ENCODE results near the gene KRT26.
"Not testable (repeated sequence)": the region's sequence is repeated elsewhere in the genome, so short reads cannot be mapped to it uniquely, and the experiment has no call there.

KRT26 gene

DNA sequence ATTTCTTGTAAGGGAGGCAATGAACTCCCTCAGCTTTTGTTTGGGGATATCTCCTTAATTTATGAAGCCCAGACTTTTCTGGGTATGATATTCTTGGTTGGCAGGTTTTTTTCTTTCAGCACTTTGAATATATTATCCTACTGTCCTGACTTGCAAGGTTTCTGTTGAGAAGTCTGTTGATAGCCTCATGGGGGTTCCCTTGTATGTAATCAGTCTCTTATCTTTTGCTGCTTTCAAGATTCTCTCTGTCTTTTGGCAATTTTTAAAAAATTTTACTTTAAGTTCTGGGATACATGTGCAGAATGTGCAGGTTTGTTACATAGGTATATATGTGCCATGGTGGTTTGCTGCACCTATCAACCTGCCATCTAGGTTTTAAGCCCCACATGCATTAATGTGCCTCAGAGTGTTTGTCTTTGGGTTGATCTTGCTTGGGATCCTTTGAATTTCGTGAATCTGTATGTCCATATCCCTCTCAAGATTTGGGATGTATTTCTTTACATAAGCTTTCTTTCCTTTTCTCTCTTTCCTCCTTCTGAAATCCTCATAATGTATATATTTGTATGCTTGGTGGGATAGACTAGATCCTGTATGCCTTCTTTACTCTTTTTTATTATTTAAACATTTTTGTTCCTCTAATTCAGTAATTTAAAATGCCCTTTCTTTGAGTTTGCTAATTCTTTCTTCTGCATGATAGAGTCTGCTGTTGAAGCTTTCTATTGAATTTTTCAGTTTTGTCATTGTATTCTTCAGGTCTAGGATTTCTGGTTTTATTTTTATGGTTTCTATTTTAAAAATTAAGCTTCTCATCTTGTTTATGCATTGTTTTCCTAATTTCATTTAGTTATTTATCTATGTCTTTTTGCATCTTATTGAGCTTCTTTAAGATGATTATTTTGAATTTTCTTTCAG, 11.6 kb downstream of the KRT26 start:
- H3K4me3 ChIP-seq (ENCODE audit: low read depth in 1 of 2, low read length in 2 of 2), result no peak overlapping the region
- H3K27ac ChIP-seq (ENCODE audit: low read depth, low read length), result no peak overlapping the region
- no peaks in the 10 kb centered on the region for H3K36me3 ChIP-seq (ENCODE audit: insufficient read depth, low read length)
- peaks cover 4% of the 10 kb centered on the region for H3K9me3 ChIP-seq (ENCODE audit: low read length)
- H3K27me3 ChIP-seq (ENCODE audit: control insufficient read depth in 1 of 2, insufficient read depth in 2 of 2, low read length in 2 of 2), result no peaks in the 10 kb centered on the region
- no peaks in the 10 kb centered on the region for H3K4me1 ChIP-seq (ENCODE audit: insufficient read depth, low read length)
- H3K9ac ChIP-seq (ENCODE audit: low read length), result no peak overlapping the region

DNA sequence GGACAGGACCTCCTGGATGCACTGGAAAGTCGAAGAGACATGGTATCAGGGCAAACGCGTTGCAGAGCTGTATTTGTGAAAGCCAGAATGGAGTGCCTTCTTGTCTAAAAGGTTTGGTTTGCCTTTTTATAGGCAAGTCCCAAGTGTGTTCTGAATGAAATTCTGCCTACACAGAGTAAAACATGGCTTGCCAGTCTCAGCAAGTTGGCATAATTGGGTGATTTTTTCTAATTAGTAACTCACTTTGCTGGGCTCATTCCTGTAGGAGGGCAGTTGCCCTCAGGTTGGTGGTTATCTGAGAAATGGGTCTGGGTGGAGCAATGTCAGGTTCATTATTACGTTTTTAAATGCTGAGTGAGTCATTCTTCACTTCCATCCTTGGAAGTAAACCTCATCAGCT, 16.8 kb downstream of the KRT26 start, which contains the start of gene KRT25:
TSS of gene KRT25 (minus strand) at position 101 of the 400 bp plus-strand sequence. CDS start at position 41, 60 bp downstream.
- Histone ChIP-seq H3K27me3 (ENCODE audit: control insufficient read depth in 1 of 2, insufficient read depth in 2 of 2, low read length in 2 of 2) (no peaks in the 10 kb centered on the region), H3K9ac (ENCODE audit: low read length) (no peak within 1 kb of the TSS), H3K4me1 (ENCODE audit: insufficient read depth, low read length) (no peaks in the 10 kb centered on the region), H3K36me3 (ENCODE audit: insufficient read depth, low read length) (no peaks in the 10 kb centered on the region), H3K9me3 (ENCODE audit: low read length) (peaks cover 4% of the 10 kb centered on the region), H3K4me3 (ENCODE audit: low read depth in 1 of 2, low read length in 2 of 2) (no peak within 1 kb of the TSS), H3K27ac (ENCODE audit: low read depth, low read length) (no peak within 1 kb of the TSS)

DNA sequence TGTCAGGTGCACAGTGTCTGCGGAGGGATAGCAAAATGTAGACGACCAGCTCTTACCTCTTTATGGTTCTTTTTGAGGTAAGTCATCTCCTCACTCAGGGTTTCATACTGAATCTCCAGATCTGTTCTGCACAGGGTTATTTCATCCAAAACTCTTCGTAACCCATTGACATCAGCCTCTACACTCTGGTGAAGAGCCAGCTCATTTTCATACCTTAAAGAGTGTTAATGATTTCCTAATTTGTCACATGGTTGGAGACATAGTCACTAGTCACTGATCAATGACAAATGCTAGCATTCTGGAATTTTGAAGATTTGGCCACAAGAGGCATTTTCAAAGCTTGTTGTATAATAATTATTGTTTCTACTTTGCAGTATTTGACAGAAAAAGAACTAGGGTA, 18.2 kb downstream of the KRT26 start:
- Histone ChIP-seq H3K4me1 (ENCODE audit: insufficient read depth, low read length) (no peaks in the 10 kb centered on the region), H3K4me3 (ENCODE audit: low read depth in 1 of 2, low read length in 2 of 2) (no peak overlapping the region), H3K36me3 (ENCODE audit: insufficient read depth, low read length) (no peaks in the 10 kb centered on the region), H3K27ac (ENCODE audit: low read depth, low read length) (no peak overlapping the region), H3K9ac (ENCODE audit: low read length) (no peak overlapping the region), H3K27me3 (ENCODE audit: control insufficient read depth in 1 of 2, insufficient read depth in 2 of 2, low read length in 2 of 2) (no peaks in the 10 kb centered on the region), H3K9me3 (ENCODE audit: low read length) (no peaks in the 10 kb centered on the region)

DNA sequence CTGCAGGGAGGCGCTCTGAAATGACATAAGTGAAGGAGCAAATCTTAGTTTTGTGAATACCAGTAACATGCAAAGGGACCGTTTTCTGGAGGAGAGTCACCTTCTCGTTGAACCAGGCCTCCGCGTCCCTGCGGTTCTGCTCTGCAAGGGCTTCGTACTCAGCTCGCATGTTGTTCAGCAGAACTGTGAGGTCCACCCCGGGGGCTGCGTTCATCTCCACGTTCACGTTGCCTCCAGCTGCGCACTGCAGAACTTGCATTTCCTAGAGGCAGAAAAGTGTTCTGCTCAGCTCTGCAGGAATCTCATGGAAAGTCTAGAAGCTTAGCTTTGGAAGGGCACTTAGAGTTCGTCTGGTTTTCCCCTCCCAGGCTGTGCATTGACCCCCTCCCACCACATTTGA, 20.9 kb downstream of the KRT26 start:
- no peaks in the 10 kb centered on the region for H3K27me3 ChIP-seq (ENCODE audit: control insufficient read depth in 1 of 2, insufficient read depth in 2 of 2, low read length in 2 of 2)

DNA sequence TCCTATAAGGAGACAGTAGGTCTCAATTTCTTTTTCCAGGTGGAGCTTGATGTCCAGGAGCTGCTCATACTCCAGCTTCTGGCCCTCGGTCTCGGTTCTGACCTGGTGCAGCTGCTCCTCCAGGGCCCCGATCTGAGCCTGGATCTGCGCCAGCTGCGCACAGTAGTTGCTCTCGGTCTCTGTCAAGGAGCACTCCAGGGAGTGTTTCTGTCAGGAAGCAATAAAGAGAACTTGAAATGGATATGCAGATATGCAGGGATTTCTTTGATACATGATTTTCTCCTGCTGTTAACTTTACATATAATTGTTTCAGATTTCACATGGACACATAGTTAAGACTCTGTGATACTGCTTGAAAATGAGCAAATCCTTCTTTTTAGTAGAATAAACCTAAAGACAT, 21.6 kb downstream of the KRT26 start:
- H3K27me3 ChIP-seq (ENCODE audit: control insufficient read depth in 1 of 2, insufficient read depth in 2 of 2, low read length in 2 of 2), result no peaks in the 10 kb centered on the region
- H3K36me3 ChIP-seq (ENCODE audit: insufficient read depth, low read length), result no peaks in the 10 kb centered on the region
- H3K4me3 ChIP-seq (ENCODE audit: low read depth in 1 of 2, low read length in 2 of 2), result no peak overlapping the region
- H3K9me3 ChIP-seq (ENCODE audit: low read length), result no peaks in the 10 kb centered on the region
- no peaks in the 10 kb centered on the region for H3K4me1 ChIP-seq (ENCODE audit: insufficient read depth, low read length)
- no peak overlapping the region for H3K27ac ChIP-seq (ENCODE audit: low read depth, low read length)
- no peak overlapping the region for H3K9ac ChIP-seq (ENCODE audit: low read length)

More for the DNA sequence above, 20.9 kb downstream of the KRT26 start:
- Histone ChIP-seq H3K9me3 (ENCODE audit: low read length) (no peaks in the 10 kb centered on the region), H3K4me1 (ENCODE audit: insufficient read depth, low read length) (no peaks in the 10 kb centered on the region), H3K9ac (ENCODE audit: low read length) (no peak overlapping the region), H3K36me3 (ENCODE audit: insufficient read depth, low read length) (no peaks in the 10 kb centered on the region), H3K4me3 (ENCODE audit: low read depth in 1 of 2, low read length in 2 of 2) (no peak overlapping the region), H3K27ac (ENCODE audit: low read depth, low read length) (no peak overlapping the region)

DNA sequence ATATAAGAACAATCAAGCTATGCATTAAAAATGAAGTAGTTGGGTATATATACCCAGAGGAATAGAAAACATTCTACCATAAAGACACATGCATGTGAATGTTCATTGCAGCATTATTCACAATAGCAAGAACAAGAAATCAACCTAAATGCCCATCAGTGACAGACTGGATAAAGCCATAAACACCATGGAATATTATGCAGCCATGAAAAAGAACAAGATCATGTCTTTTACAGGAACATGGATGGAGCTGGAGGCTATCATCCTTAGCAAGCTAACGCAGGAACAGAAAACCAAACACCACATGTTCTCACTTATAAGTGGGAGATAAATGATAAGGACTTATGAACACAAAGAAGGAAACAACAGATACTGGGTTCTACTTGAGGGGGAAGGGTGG, 23.3 kb downstream of the KRT26 start:
- not testable (repeated sequence) for H3K27me3 ChIP-seq (ENCODE audit: control insufficient read depth in 1 of 2, insufficient read depth in 2 of 2, low read length in 2 of 2); H3K4me1 ChIP-seq (ENCODE audit: insufficient read depth, low read length); H3K4me3 ChIP-seq (ENCODE audit: low read depth in 1 of 2, low read length in 2 of 2); H3K9ac ChIP-seq (ENCODE audit: low read length); H3K9me3 ChIP-seq (ENCODE audit: low read length); H3K27ac ChIP-seq (ENCODE audit: low read depth, low read length); H3K36me3 ChIP-seq (ENCODE audit: insufficient read depth, low read length)

DNA sequence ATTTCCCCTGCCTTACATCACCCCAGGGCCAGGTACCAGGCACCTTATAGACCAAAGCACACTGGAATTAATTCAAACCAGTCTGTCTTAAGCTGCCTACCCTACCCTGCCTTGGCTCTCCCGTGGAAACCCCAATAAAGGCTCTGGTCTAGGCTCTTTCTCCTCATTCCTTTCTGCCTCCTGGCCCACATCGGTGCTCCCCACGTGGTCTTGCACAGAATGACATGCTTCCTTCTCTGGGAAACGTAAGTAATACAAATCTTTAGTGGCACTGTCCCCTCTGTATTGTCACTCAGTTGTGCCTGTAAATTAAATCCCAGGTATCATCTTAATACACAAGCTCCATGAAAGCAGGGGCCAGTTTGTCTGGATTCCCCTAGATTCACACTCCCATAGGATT, 33.4 kb downstream of the KRT26 start:
- no peaks in the 10 kb centered on the region for H3K4me1 ChIP-seq (ENCODE audit: insufficient read depth, low read length)
- H3K36me3 ChIP-seq (ENCODE audit: insufficient read depth, low read length), result no peaks in the 10 kb centered on the region
- no peak overlapping the region for H3K4me3 ChIP-seq (ENCODE audit: low read depth in 1 of 2, low read length in 2 of 2)
- no peak overlapping the region for H3K27ac ChIP-seq (ENCODE audit: low read depth, low read length)
- no peak overlapping the region for H3K9ac ChIP-seq (ENCODE audit: low read length)
- no peaks in the 10 kb centered on the region for H3K27me3 ChIP-seq (ENCODE audit: control insufficient read depth in 1 of 2, insufficient read depth in 2 of 2, low read length in 2 of 2)
- no peaks in the 10 kb centered on the region for H3K9me3 ChIP-seq (ENCODE audit: low read length)

DNA sequence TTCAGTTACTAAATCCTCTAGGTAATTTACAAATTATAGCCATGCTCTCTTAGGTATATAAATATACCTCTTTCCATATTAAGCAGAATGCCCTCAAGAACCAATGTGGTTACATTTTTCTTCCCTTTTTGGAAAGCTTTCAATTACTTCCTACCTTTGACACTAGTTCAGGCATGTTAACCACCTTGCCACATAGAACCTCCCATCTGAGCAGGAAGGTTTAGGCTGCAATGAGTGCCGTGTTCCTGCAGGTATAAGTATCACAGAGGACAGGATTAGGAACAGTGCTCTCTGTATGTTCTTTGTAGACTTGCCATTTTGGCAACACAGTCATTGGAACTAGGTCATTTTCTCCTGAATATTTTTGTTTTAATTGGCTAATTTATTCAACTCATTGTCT, 37.0 kb downstream of the KRT26 start:
- Histone ChIP-seq H3K27ac (ENCODE audit: low read depth, low read length) (no peak overlapping the region), H3K4me3 (ENCODE audit: low read depth in 1 of 2, low read length in 2 of 2) (no peak overlapping the region), H3K4me1 (ENCODE audit: insufficient read depth, low read length) (no peaks in the 10 kb centered on the region), H3K27me3 (ENCODE audit: control insufficient read depth in 1 of 2, insufficient read depth in 2 of 2, low read length in 2 of 2) (peaks cover 0 to 3% of the 10 kb centered on the region in 2 donors), H3K9me3 (ENCODE audit: low read length) (no peaks in the 10 kb centered on the region), H3K36me3 (ENCODE audit: insufficient read depth, low read length) (no peaks in the 10 kb centered on the region), H3K9ac (ENCODE audit: low read length) (no peak overlapping the region)

DNA sequence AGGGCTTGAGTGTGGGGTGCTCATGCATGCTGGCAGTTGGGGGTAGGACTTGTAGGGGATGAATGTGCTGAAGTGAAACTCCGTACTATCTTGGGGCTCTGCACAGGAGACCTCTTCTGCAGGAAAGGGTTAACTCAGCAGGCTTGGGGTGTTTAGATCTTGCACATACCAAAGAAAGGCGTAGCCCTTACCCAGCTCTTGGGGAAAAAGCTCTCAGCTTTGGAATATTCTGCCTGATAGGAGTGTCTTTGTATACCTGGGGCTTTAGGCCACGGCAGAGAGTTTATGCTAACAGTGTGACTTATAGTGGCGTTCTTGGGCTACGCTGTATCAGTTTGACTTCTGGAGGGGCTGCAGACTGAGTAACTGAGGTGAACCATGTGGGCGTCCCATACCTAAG, 38.0 kb downstream of the KRT26 start:
- Histone ChIP-seq H3K9ac (ENCODE audit: low read length) (no peak overlapping the region), H3K4me1 (ENCODE audit: insufficient read depth, low read length) (no peaks in the 10 kb centered on the region), H3K4me3 (ENCODE audit: low read depth in 1 of 2, low read length in 2 of 2) (no peak overlapping the region)

DNA sequence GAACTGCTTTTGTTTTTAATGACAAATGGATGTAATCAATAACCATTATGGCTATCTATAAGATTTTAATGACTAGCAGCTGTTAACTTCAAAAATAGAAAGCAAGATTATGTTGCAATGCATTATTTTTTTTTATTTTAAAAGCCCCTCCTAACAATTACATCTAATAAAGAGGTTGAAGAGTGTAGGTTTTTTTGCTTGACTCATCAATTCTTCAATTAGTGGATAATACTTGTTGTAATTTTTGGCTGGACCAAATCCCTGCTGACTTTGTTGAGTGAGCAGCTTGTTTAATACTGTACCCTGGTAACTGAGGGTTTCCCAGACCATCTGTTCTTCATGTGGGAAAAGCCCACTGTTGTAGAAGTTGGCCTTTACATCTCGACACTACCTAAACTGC, 41.0 kb downstream of the KRT26 start:
- Histone ChIP-seq H3K27ac (ENCODE audit: low read depth, low read length) (no peak overlapping the region), H3K9ac (ENCODE audit: low read length) (no peak overlapping the region), H3K27me3 (ENCODE audit: control insufficient read depth in 1 of 2, insufficient read depth in 2 of 2, low read length in 2 of 2) (peaks cover 0 to 3% of the 10 kb centered on the region in 2 donors), H3K36me3 (ENCODE audit: insufficient read depth, low read length) (no peaks in the 10 kb centered on the region), H3K9me3 (ENCODE audit: low read length) (no peaks in the 10 kb centered on the region), H3K4me3 (ENCODE audit: low read depth in 1 of 2, low read length in 2 of 2) (no peak overlapping the region), H3K4me1 (ENCODE audit: insufficient read depth, low read length) (no peaks in the 10 kb centered on the region)

More for the DNA sequence above, 38.0 kb downstream of the KRT26 start:
- H3K27ac ChIP-seq (ENCODE audit: low read depth, low read length), result no peak overlapping the region
- H3K27me3 ChIP-seq (ENCODE audit: control insufficient read depth in 1 of 2, insufficient read depth in 2 of 2, low read length in 2 of 2), result peaks cover 0 to 3% of the 10 kb centered on the region in 2 donors
- no peaks in the 10 kb centered on the region for H3K36me3 ChIP-seq (ENCODE audit: insufficient read depth, low read length)
- no peaks in the 10 kb centered on the region for H3K9me3 ChIP-seq (ENCODE audit: low read length)

DNA sequence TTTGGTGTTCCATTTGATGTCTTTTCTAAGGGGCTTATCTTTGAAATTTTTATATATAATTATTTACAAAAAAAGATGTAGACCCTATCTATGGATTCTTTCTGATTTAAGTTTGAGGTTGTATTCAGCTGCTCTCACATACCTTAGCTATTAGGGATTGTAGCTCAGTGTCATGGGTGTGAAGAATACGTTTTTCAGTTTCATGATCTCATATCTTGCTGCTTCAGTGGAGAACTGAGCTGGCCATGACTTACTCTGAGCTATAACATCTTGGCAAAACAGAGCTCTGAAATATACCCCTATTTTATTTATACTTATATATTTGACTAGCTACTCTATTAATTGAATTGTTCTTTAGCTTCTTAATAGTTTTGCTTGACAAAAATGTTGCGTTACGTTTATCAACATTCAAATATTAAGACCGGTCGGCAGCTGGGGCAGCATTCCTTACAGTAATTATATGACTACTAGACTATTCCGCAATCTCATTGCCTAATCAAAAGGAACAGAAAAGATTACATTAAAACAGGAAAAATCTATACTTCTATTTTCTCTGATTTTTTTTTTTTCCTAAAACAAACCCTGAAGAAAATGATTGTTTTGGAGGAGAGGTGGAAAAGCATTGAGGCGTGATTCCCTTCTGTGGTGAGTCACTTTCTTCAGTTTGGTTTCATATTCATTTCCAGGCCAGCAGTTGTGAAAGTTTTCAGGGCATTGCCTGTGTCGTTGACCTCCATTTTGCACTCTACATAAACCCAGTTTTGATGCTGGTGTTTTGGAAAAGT, 44.4 kb downstream of the KRT26 start:
- Histone ChIP-seq H3K9me3 (ENCODE audit: low read length) (no peaks in the 10 kb centered on the region), H3K36me3 (ENCODE audit: insufficient read depth, low read length) (no peaks in the 10 kb centered on the region), H3K9ac (ENCODE audit: low read length) (no peak overlapping the region), H3K4me3 (ENCODE audit: low read depth in 1 of 2, low read length in 2 of 2) (no peak overlapping the region), H3K27ac (ENCODE audit: low read depth, low read length) (no peak overlapping the region), H3K27me3 (ENCODE audit: control insufficient read depth in 1 of 2, insufficient read depth in 2 of 2, low read length in 2 of 2) (peaks cover 0 to 3% of the 10 kb centered on the region in 2 donors), H3K4me1 (ENCODE audit: insufficient read depth, low read length) (no peaks in the 10 kb centered on the region)

Data from muscle layer of colon (tissue), 2 donors.